A673 (cell line): Measurements from ENCODE around the gene ATXN7L3B.

Experiments
- CTCF ChIP-seq: fragments of 300-800, 200-600 bp; sonication (generic); conservative IDR thresholded peaks from 2 replicates; pipeline ENCODE4 v1.5.1; 2017; ENCODE audit warnings: low read depth, mild to moderate bottlenecking, antibody characterized with exemption, low read length, moderate library complexity, mixed read lengths
- EZH2 ChIP-seq: fragments of 200-600 bp; sonication (generic); IDR thresholded peaks from 2 replicates; pipeline ENCODE4 v1.6.1; 2017; ENCODE audit warnings: borderline replicate concordance, low read depth, mild to moderate bottlenecking, mixed read lengths, antibody characterized with exemption, low read length; ENCODE audit not compliant: poor library complexity, severe bottlenecking

GRCh38 chr12:74527491-74527890, 10.1 kb upstream of the ATXN7L3B start:
- TF ChIP-seq EZH2 (no peak), CTCF (no peak)
